NCI-H2196 (cell line): ENCODE measurements around the gene FAM76B.

Experiments used
- DNase-seq: peaks from one replicate; lab custom pipeline; 2025; ENCODE audit not compliant: unreplicated experiment; lab: John Stamatoyannopoulos, UW

The FAM76B gene

GRCh38 chr11:95732930-95733602, 56.5 kb downstream of the FAM76B start:
- no peak for DNase-seq

GRCh38 chr11:95729462-95729861, 60.1 kb downstream of the FAM76B start:
- no peak for DNase-seq

- DNase-seq: no peak
Observed at GRCh38 chr11:95728790-95729189, 60.8 kb downstream of the FAM76B start.

GRCh38 chr11:95728094-95728493, 61.5 kb downstream of the FAM76B start:
- no peak for DNase-seq

GRCh38 chr11:95727620-95728019, 62.0 kb downstream of the FAM76B start:
- DNase-seq: no peak

- no peak for DNase-seq
Observed at GRCh38 chr11:95727111-95727510, 62.5 kb downstream of the FAM76B start.

GRCh38 chr11:95725196-95725595, 64.4 kb downstream of the FAM76B start:
- DNase-seq: no peak

- no peak for DNase-seq
Observed at GRCh38 chr11:95723361-95723942, 66.1 kb downstream of the FAM76B start.

- no peak for DNase-seq
Observed at GRCh38 chr11:95720195-95720594, 69.4 kb downstream of the FAM76B start.
